HEK293T (cell line): Measurements from ENCODE around the gene RAB31.

Experiments
- CTCF ChIA-PET: fragments of 350-600 bp; formaldehyde crosslinking; extraction: SDS; loops from one replicate; lab custom pipeline; 2021; ENCODE audit warnings: antibody characterized with exemption, inconsistent platforms; lab: Yijun Ruan, JAX
- POLR2A ChIA-PET: fragments of 350-600 bp; formaldehyde crosslinking; extraction: SDS; loops from one replicate; lab custom pipeline; 2020; ENCODE audit warnings: antibody characterized with exemption, inconsistent platforms; lab: Yijun Ruan, JAX
- DNase-seq: peaks from one replicate; pipeline ENCODE4 v3.0.0; 2012; ENCODE audit warnings: mixed read lengths; ENCODE audit errors: extremely low spot score
- ARNT ChIP-seq: fragments of 450-650 bp; IDR thresholded peaks from 2 replicates; pipeline ENCODE4 v1.6.1; 2017; ENCODE audit warnings: mild to moderate bottlenecking
- BHLHE40 ChIP-seq: fragments of 450-650 bp; IDR thresholded peaks from 2 replicates; pipeline ENCODE4 v1.6.1; 2016; ENCODE audit warnings: mild to moderate bottlenecking, moderate library complexity, borderline replicate concordance
- CTBP1 ChIP-seq: fragments of 450-650 bp; IDR thresholded peaks from 2 replicates; pipeline ENCODE4 v1.6.1; 2016; ENCODE audit warnings: borderline replicate concordance
- ELF4 ChIP-seq: fragments of 450-650 bp; IDR thresholded peaks from 2 replicates; pipeline ENCODE4 v1.6.1; 2017; ENCODE audit warnings: antibody characterized with exemption
- FOXA1 ChIP-seq: fragments of 450-650 bp; IDR thresholded peaks from 2 replicates; pipeline ENCODE4 v1.6.1; 2016; ENCODE audit warnings: mild to moderate bottlenecking
- FOXK2 ChIP-seq: fragments of 450-650 bp; IDR thresholded peaks from 2 replicates; pipeline ENCODE4 v1.6.1; 2016; ENCODE audit warnings: mild to moderate bottlenecking
- FOXM1 ChIP-seq: fragments of 450-650 bp; IDR thresholded peaks from 2 replicates; pipeline ENCODE4 v1.6.1; 2017; ENCODE audit warnings: mild to moderate bottlenecking, borderline replicate concordance
- HDGF ChIP-seq: fragments of 450-650 bp; IDR thresholded peaks from 2 replicates; pipeline ENCODE4 v1.6.1; 2017; ENCODE audit warnings: antibody characterized with exemption, borderline replicate concordance
- L3MBTL2 ChIP-seq: fragments of 450-650 bp; conservative IDR thresholded peaks from 2 replicates; pipeline ENCODE4 v1.6.1; 2016; ENCODE audit warnings: mild to moderate bottlenecking
- LEF1 ChIP-seq: fragments of 450-650 bp; IDR thresholded peaks from 2 replicates; pipeline ENCODE4 v1.6.1; 2017; ENCODE audit warnings: mild to moderate bottlenecking, borderline replicate concordance
- NFRKB ChIP-seq: fragments of 450-650 bp; IDR thresholded peaks from 2 replicates; pipeline ENCODE4 v1.6.1; 2016; ENCODE audit warnings: mild to moderate bottlenecking, moderate library complexity
- PKNOX1 ChIP-seq: fragments of 450-650 bp; IDR thresholded peaks from 2 replicates; pipeline ENCODE4 v1.6.1; 2016
- SP1 ChIP-seq: fragments of 450-650 bp; IDR thresholded peaks from 2 replicates; pipeline ENCODE4 v1.6.1; 2017
- SUZ12 ChIP-seq: fragments of 450-650 bp; IDR thresholded peaks from 2 replicates; pipeline ENCODE4 v1.6.1; 2016; ENCODE audit warnings: mild to moderate bottlenecking
- TARDBP ChIP-seq: fragments of 450-650 bp; IDR thresholded peaks from 2 replicates; pipeline ENCODE4 v1.6.1; 2016
- ZNF384 ChIP-seq: fragments of 450-650 bp; IDR thresholded peaks from 2 replicates; pipeline ENCODE4 v1.6.1; 2016

Gene RAB31

GRCh38 chr18:9831723-9832199, 123.7 kb downstream of the RAB31 start:
- CTCF ChIA-PET: interaction anchor here (0.9 kb wide), 1 partner anchor 38 kb away, joined by 3 read pairs; no protein-coding TSS in a partner anchor
- POLR2A ChIA-PET: no interaction called here
- no peak for TF ChIP-seq FOXA1
- TF ChIP-seq NFRKB: no peak
- no peak for TF ChIP-seq SP1
- TF ChIP-seq FOXK2: no peak
- TF ChIP-seq FOXM1: no peak
- TF ChIP-seq ELF4: no peak
- TF ChIP-seq PKNOX1: no peak
- TF ChIP-seq BHLHE40: no peak
- no peak for TF ChIP-seq SUZ12
- TF ChIP-seq ARNT: no peak
- TF ChIP-seq TARDBP: no peak
- TF ChIP-seq ZNF384: no peak
- no peak for TF ChIP-seq LEF1
- TF ChIP-seq HDGF: no peak
- TF ChIP-seq CTBP1: no peak
- no peak for TF ChIP-seq L3MBTL2
- no peak for DNase-seq

GRCh38 chr18:9832871-9833270, 124.8 kb downstream of the RAB31 start:
- POLR2A ChIA-PET: no interaction called here
- no peak for DNase-seq
- CTCF ChIA-PET: no interaction called here
- no peak for TF ChIP-seq TARDBP
- no peak for TF ChIP-seq ZNF384
- TF ChIP-seq ELF4: no peak
- TF ChIP-seq SP1: no peak
- TF ChIP-seq SUZ12: no peak
- no peak for TF ChIP-seq CTBP1
- TF ChIP-seq ARNT: no peak
- TF ChIP-seq BHLHE40: no peak
- no peak for TF ChIP-seq NFRKB

GRCh38 chr18:9834551-9834950, 126.5 kb downstream of the RAB31 start:
- DNase-seq: no peak
- no peak for TF ChIP-seq ZNF384
- TF ChIP-seq FOXK2: no peak
- no peak for TF ChIP-seq SUZ12
- no peak for TF ChIP-seq FOXA1
- no peak for TF ChIP-seq BHLHE40
- no peak for TF ChIP-seq NFRKB
- no peak for TF ChIP-seq PKNOX1
- ChIA-PET CTCF (interaction anchor here (1.0 kb wide), 1 partner anchor 12 kb away, joined by 3 read pairs; no protein-coding TSS in a partner anchor), POLR2A (no interaction called here)

GRCh38 chr18:9835113-9835755, 127.1 kb downstream of the RAB31 start:
- ChIA-PET CTCF (interaction anchor here (1.0 kb wide), 1 partner anchor 13 kb away, joined by 3 read pairs; no protein-coding TSS in a partner anchor), POLR2A (no interaction called here)
- DNase-seq: no peak
- TF ChIP-seq LEF1: no peak
- TF ChIP-seq SP1: no peak
- TF ChIP-seq BHLHE40: no peak
- no peak for TF ChIP-seq FOXM1
- no peak for TF ChIP-seq L3MBTL2
- no peak for TF ChIP-seq TARDBP
- TF ChIP-seq ELF4: no peak
- TF ChIP-seq FOXA1: no peak
- no peak for TF ChIP-seq HDGF
- TF ChIP-seq PKNOX1: no peak
- no peak for TF ChIP-seq ARNT
- TF ChIP-seq ZNF384: no peak
- TF ChIP-seq SUZ12: no peak
- TF ChIP-seq NFRKB: no peak
- TF ChIP-seq CTBP1: no peak
- TF ChIP-seq FOXK2: no peak

GRCh38 chr18:9835825-9836224, 127.7 kb downstream of the RAB31 start:
- TF ChIP-seq FOXA1 (no peak), FOXM1 (no peak), L3MBTL2 (no peak), BHLHE40 (no peak), LEF1 (no peak), FOXK2 (no peak), ARNT (no peak), SUZ12 (no peak), ZNF384 (no peak), PKNOX1 (no peak)
- POLR2A ChIA-PET: no interaction called here
- CTCF ChIA-PET: no interaction called here
- no peak for DNase-seq
